T-helper 2 cell (primary cell): Measurements from ENCODE around the gene BRSK1.
A peak's percentile ranks its signal among the peaks of the same experiment; 100 is the strongest.
"Not testable (repeated sequence)": the region's sequence is repeated elsewhere in the genome, so short reads cannot be mapped to it uniquely, and the experiment has no call there.

Experiments used
- DNase-seq, 5 experiments: peaks; one replicate each; pipeline versions ENCODE4 v3.0.0 to v3.0.0-alpha.2; 2012 to 2022

BRSK1 gene

GRCh38 chr19:55329791-55330190 lies 46.0 kb downstream of the BRSK1 start:
- not testable (repeated sequence) for DNase-seq

GRCh38 chr19:55333870-55334269 lies 50.1 kb downstream of the BRSK1 start:
- no peak for DNase-seq

GRCh38 chr19:55336101-55336500 lies 52.3 kb downstream of the BRSK1 start:
- DNase-seq, result no peak

- peak; percentile 100 for DNase-seq
Observed at GRCh38 chr19:55339105-55339888, 55.5 kb downstream of the BRSK1 start, which contains the start of gene KMT5C. Gene KMT5C (plus strand): TSS chr19:55339876. CDS start chr19:55341937, 2,061 bp downstream.

GRCh38 chr19:55339889-55340783 lies 56.3 kb downstream of the BRSK1 start:
- DNase-seq, result peak in 2 of 5 experiments; percentile 16 to 30

GRCh38 chr19:55340784-55341147 lies 57.0 kb downstream of the BRSK1 start:
- peak in 1 of 5 experiments; percentile 36 for DNase-seq

GRCh38 chr19:55341171-55341588 lies 57.4 kb downstream of the BRSK1 start:
- peak in 4 of 5 experiments; percentile 17 to 68 (median 46) for DNase-seq

GRCh38 chr19:55341595-55342531 lies 58.1 kb downstream of the BRSK1 start:
- no peak for DNase-seq

- DNase-seq, result no peak
Observed at GRCh38 chr19:55344444-55344843, 60.6 kb downstream of the BRSK1 start.

- DNase-seq, result no peak
Observed at GRCh38 chr19:55345101-55345817, 61.5 kb downstream of the BRSK1 start.

GRCh38 chr19:55345818-55346724 lies 62.3 kb downstream of the BRSK1 start:
- DNase-seq, result no peak

GRCh38 chr19:55346725-55347441 lies 63.1 kb downstream of the BRSK1 start:
- DNase-seq, result no peak

- no peak for DNase-seq
Observed at GRCh38 chr19:55347442-55348009, 63.7 kb downstream of the BRSK1 start.

- DNase-seq, result no peak
Observed at GRCh38 chr19:55348317-55349034, 64.7 kb downstream of the BRSK1 start.

- DNase-seq, result no peak
Observed at GRCh38 chr19:55350620-55351315, 67.0 kb downstream of the BRSK1 start.

GRCh38 chr19:55352040-55352439 lies 68.2 kb downstream of the BRSK1 start:
- peak in 1 of 5 experiments; percentile 32 for DNase-seq

GRCh38 chr19:55352549-55353145 lies 68.8 kb downstream of the BRSK1 start:
- no peak for DNase-seq

- DNase-seq, result no peak
Observed at GRCh38 chr19:55353356-55353802, 69.6 kb downstream of the BRSK1 start.
